SK-N-MC (cell line): ENCODE data around the gene LUZP1.

Source experiments
- EZH2 ChIP-seq: fragments of 200-600 bp; sonication (generic); IDR thresholded peaks from one replicate; pipeline ENCODE4 v1.6.1; 2017; ENCODE audit warnings: antibody characterized with exemption
- FOXP2 ChIP-seq: optimal IDR thresholded peaks from 2 replicates; pipeline ENCODE3; 2011; ENCODE audit warnings: mild to moderate bottlenecking, moderate library complexity; ENCODE audit not compliant: insufficient read depth; ENCODE audit errors: extremely low read length, control extremely low read depth
- POLR2AphosphoS5 ChIP-seq: IDR thresholded peaks from 2 replicates; pipeline ENCODE4 v1.6.1; 2012; ENCODE audit warnings: mild to moderate bottlenecking, low read depth, low read length, borderline replicate concordance

DNA sequence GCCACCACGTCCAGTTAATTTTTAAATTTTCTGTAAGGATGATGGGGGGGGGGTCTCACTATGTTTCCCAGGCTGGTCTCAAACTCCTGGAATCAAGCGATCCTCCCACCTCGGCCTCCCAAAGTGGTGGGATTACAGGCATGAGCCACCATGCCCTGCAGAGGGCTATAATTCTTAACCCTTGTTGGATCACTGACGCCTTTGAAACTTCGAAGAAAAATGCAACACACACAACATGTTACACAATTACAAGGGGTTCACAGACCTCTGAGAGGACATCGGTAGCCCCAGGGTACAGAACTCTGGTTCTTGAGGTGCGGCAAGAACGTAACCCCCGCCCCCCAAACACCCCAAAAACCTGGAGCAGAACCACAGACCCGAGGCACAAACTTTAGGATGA, 8.4 kb upstream of the LUZP1 start:
- no peak for TF ChIP-seq FOXP2
- no peak for TF ChIP-seq EZH2
- TF ChIP-seq POLR2AphosphoS5: no peak
